NCI-H226 (cell line): ENCODE measurements around the gene FAM43B.

ENCODE experiments used
- DNase-seq: peaks from one replicate; pipeline ENCODE4 v3.0.0-alpha.2; 2015

The FAM43B gene

GRCh38 chr1:20552728-20553445 is 514 bp downstream of the FAM43B start:
- DNase-seq: no peak

- DNase-seq: no peak
These were observed 2.8 kb downstream of the FAM43B start for GRCh38 chr1:20555025-20555757.

- no peak for DNase-seq
These were observed 3.4 kb downstream of the FAM43B start for GRCh38 chr1:20555758-20556120.

GRCh38 chr1:20558191-20558590 is 5.8 kb downstream of the FAM43B start:
- no peak for DNase-seq

- DNase-seq: no peak
These were observed 8.6 kb downstream of the FAM43B start for GRCh38 chr1:20560966-20561365.

- no peak for DNase-seq
These were observed 12.9 kb downstream of the FAM43B start for GRCh38 chr1:20565234-20565633.

- DNase-seq: no peak
These were observed 17.2 kb downstream of the FAM43B start for GRCh38 chr1:20569523-20570098.

- DNase-seq: no peak
These were observed 19.1 kb downstream of the FAM43B start for GRCh38 chr1:20571427-20571826.

- DNase-seq: no peak
These were observed 21.6 kb downstream of the FAM43B start for GRCh38 chr1:20573987-20574386.

GRCh38 chr1:20574686-20575540 is 22.5 kb downstream of the FAM43B start:
- DNase-seq: peak; percentile 51

- DNase-seq: no peak
These were observed 23.4 kb downstream of the FAM43B start for GRCh38 chr1:20575541-20576336.

GRCh38 chr1:20578062-20578461 is 25.7 kb downstream of the FAM43B start:
- DNase-seq: peak; percentile 28

GRCh38 chr1:20578721-20579395 is 26.5 kb downstream of the FAM43B start:
- no peak for DNase-seq

GRCh38 chr1:20584890-20585289 is 32.5 kb downstream of the FAM43B start:
- peak; percentile 61 for DNase-seq

- DNase-seq: no peak
These were observed 34.7 kb downstream of the FAM43B start for GRCh38 chr1:20586953-20587660.

- DNase-seq: no peak
These were observed 35.3 kb downstream of the FAM43B start for GRCh38 chr1:20587661-20588053.

- DNase-seq: no peak
These were observed 36.4 kb downstream of the FAM43B start, which contains the start of gene CDA for GRCh38 chr1:20588634-20589225. Gene CDA, plus strand, starts transcription at chr1:20589097. Its CDS starts 33 bp downstream, at chr1:20589130.

- DNase-seq: no peak
These were observed 37.2 kb downstream of the FAM43B start for GRCh38 chr1:20589331-20590278.

- no peak for DNase-seq
These were observed 38.0 kb downstream of the FAM43B start for GRCh38 chr1:20590306-20590777.
